Measurements from ENCODE around the gene SNX19.

The SNX19 gene

GRCh38 chr11:130911306-130911705 lies 5.0 kb downstream of the SNX19 start:
- Histone ChIP-seq H3K4me3 (replicated peaks; ENCODE audit: insufficient read depth, low read length) (no peak overlapping the region), H3K27ac (replicated peaks) (no peak overlapping the region), H3K27me3 (ENCODE audit: insufficient read depth, poor library complexity, severe bottlenecking) (no peaks in the 10 kb centered on the region)
- TF ChIP-seq SPI1 (IDR thresholded peaks at IDR 0.05; ENCODE audit: borderline replicate concordance, low read depth) (no peak), REST (IDR thresholded peaks at IDR 0.05; ENCODE audit: insufficient replicate concordance, low read depth) (peak; percentile 54)
- no peak for DNase-seq (ENCODE audit: low read depth in 1 of 2, low spot score in 1 of 2)

- Histone ChIP-seq H3K4me3 (replicated peaks; ENCODE audit: insufficient read depth, low read length) (no peak overlapping the region), H3K27ac (replicated peaks) (no peak overlapping the region), H3K27me3 (ENCODE audit: insufficient read depth, poor library complexity, severe bottlenecking) (no peaks in the 10 kb centered on the region)
- DNase-seq (ENCODE audit: low read depth in 1 of 2, low spot score in 1 of 2), result no peak
- TF ChIP-seq CTCF (IDR thresholded peaks at IDR 0.05; ENCODE audit: insufficient read depth, low read length) (no peak), REST (IDR thresholded peaks at IDR 0.05; ENCODE audit: insufficient replicate concordance, low read depth) (no peak), SPI1 (IDR thresholded peaks at IDR 0.05; ENCODE audit: borderline replicate concordance, low read depth) (no peak), GABPA (IDR thresholded peaks at IDR 0.05; ENCODE audit: low read depth) (no peak), POLR2AphosphoS5 (IDR thresholded peaks at IDR 0.05; ENCODE audit: low read depth) (no peak)
Measured at GRCh38 chr11:130909650-130910049, 6.6 kb downstream of the SNX19 start.

- no peak for TF ChIP-seq REST (IDR thresholded peaks at IDR 0.05; ENCODE audit: insufficient replicate concordance, low read depth)
- no peak for TF ChIP-seq SPI1 (IDR thresholded peaks at IDR 0.05; ENCODE audit: borderline replicate concordance, low read depth)
- no peak for TF ChIP-seq CTCF (IDR thresholded peaks at IDR 0.05; ENCODE audit: insufficient read depth, low read length)
- Histone ChIP-seq H3K27me3 (ENCODE audit: insufficient read depth, poor library complexity, severe bottlenecking) (no peaks in the 10 kb centered on the region), H3K4me3 (replicated peaks; ENCODE audit: insufficient read depth, low read length) (no peak overlapping the region), H3K27ac (replicated peaks) (no peak overlapping the region)
- DNase-seq (ENCODE audit: low read depth in 1 of 2, low spot score in 1 of 2), result no peak
Measured at GRCh38 chr11:130908770-130909625, 7.3 kb downstream of the SNX19 start.
